ENCODE measurements around the gene MEST. TPM values are rescaled to one million over a fixed set of nuclear protein-coding genes. Genes with fewer than 3 reads are reported as not detected.
"Not testable (repeated sequence)": the region's sequence is repeated elsewhere in the genome, so short reads cannot be mapped to it uniquely, and the experiment has no call there.

The MEST gene
- polyA plus RNA-seq, 6 donors from 2014 or later = 4.6 to 19.4 (median 5.7) TPM

GRCh38 chr7:130488392-130489139 is 3.3 kb upstream of the MEST start:
- peaks cover 0 to 6% (median 2%) of the 10 kb centered on the region in 7 donors for H3K9me3 Mint-ChIP-seq
- H3K4me1 Mint-ChIP-seq = peaks cover 33 to 42% (median 41%) of the 10 kb centered on the region in 3 donors
- peaks cover 46 to 47% (median 46%) of the 10 kb centered on the region in 3 donors for H3K27me3 Mint-ChIP-seq
- no peak for DNase-seq
- H3K4me3 Mint-ChIP-seq = peak overlapping the region in 4 of 8 donors; percentile 5 to 74 (median 29)
- ATAC-seq (ENCODE audit: low read depth in 2 of 2) = no peak
- peak overlapping the region in 1 of 6 donors; percentile 17 for H3K27ac Mint-ChIP-seq
- no peaks in the 10 kb centered on the region for H3K36me3 Mint-ChIP-seq

- Mint-ChIP-seq H3K4me3 (peak overlapping the region in 1 of 8 donors; percentile 74), H3K27ac (no peak overlapping the region), H3K9me3 (peaks cover 0 to 6% (median 2%) of the 10 kb centered on the region in 7 donors), H3K4me1 (peaks cover 33 to 46% (median 41%) of the 10 kb centered on the region in 3 donors), H3K27me3 (peaks cover 47 to 49% (median 48%) of the 10 kb centered on the region in 3 donors), H3K36me3 (no peaks in the 10 kb centered on the region)
- ATAC-seq (ENCODE audit: low read depth in 2 of 2) (no peak), DNase-seq (no peak)
Observed at GRCh38 chr7:130489140-130489983, 2.5 kb upstream of the MEST start.

GRCh38 chr7:130490311-130490791 is 1.5 kb upstream of the MEST start:
- Mint-ChIP-seq H3K4me1 (peaks cover 26 to 45% (median 37%) of the 10 kb centered on the region in 3 donors), H3K4me3 (peak overlapping the region in 5 of 8 donors; percentile 15 to 77 (median 74)), H3K27ac (no peak overlapping the region), H3K27me3 (peaks cover 39 to 48% (median 46%) of the 10 kb centered on the region in 3 donors), H3K36me3 (no peaks in the 10 kb centered on the region), H3K9me3 (peaks cover 0 to 6% (median 2%) of the 10 kb centered on the region in 7 donors)
- DNase-seq = no peak
- no peak for ATAC-seq (ENCODE audit: low read depth in 2 of 2)

- Mint-ChIP-seq H3K9me3 (peaks cover 0 to 6% (median 2%) of the 10 kb centered on the region in 7 donors), H3K4me3 (peak overlapping the region; percentile 73 to 86 (median 76)), H3K27me3 (peaks cover 35 to 43% (median 39%) of the 10 kb centered on the region in 3 donors), H3K27ac (peak overlapping the region in 1 of 6 donors; percentile 92), H3K36me3 (no peaks in the 10 kb centered on the region), H3K4me1 (peaks cover 18 to 37% (median 29%) of the 10 kb centered on the region in 3 donors)
- DNase-seq = no peak
- peak; percentile 33 to 39 for ATAC-seq (ENCODE audit: low read depth in 2 of 2)
Observed at GRCh38 chr7:130490888-130491804, 739 bp upstream of the MEST start.

- ATAC-seq (ENCODE audit: low read depth in 2 of 2) (no peak), DNase-seq (no peak)
- Mint-ChIP-seq H3K4me1 (peaks cover 8 to 29% (median 17%) of the 10 kb centered on the region in 3 donors), H3K27ac (no peak overlapping the region), H3K27me3 (peaks cover 23 to 38% (median 33%) of the 10 kb centered on the region in 3 donors), H3K36me3 (no peaks in the 10 kb centered on the region), H3K9me3 (peaks cover 0 to 6% (median 2%) of the 10 kb centered on the region in 7 donors), H3K4me3 (peak overlapping the region; percentile 55 to 86 (median 73))
Observed at GRCh38 chr7:130492523-130493274, 814 bp downstream of the MEST start.

- no peaks in the 10 kb centered on the region for H3K36me3 Mint-ChIP-seq
- H3K27ac Mint-ChIP-seq = no peak overlapping the region
- DNase-seq = no peak
- H3K27me3 Mint-ChIP-seq = peaks cover 23 to 38% (median 33%) of the 10 kb centered on the region in 3 donors
- no peak for ATAC-seq (ENCODE audit: low read depth in 2 of 2)
- peak overlapping the region; percentile 23 to 86 (median 73) for H3K4me3 Mint-ChIP-seq
- peaks cover 0 to 6% (median 2%) of the 10 kb centered on the region in 7 donors for H3K9me3 Mint-ChIP-seq
- H3K4me1 Mint-ChIP-seq = peaks cover 8 to 29% (median 17%) of the 10 kb centered on the region in 3 donors
Observed at GRCh38 chr7:130493275-130493873, 1.5 kb downstream of the MEST start.

- H3K4me1 Mint-ChIP-seq = peaks cover 8 to 29% (median 17%) of the 10 kb centered on the region in 3 donors
- H3K27ac Mint-ChIP-seq = no peak overlapping the region
- H3K4me3 Mint-ChIP-seq = no peak overlapping the region
- H3K27me3 Mint-ChIP-seq = peaks cover 23 to 27% (median 23%) of the 10 kb centered on the region in 3 donors
- no peaks in the 10 kb centered on the region for H3K36me3 Mint-ChIP-seq
- DNase-seq (no peak), ATAC-seq (ENCODE audit: low read depth in 2 of 2) (no peak)
- peaks cover 0 to 6% (median 2%) of the 10 kb centered on the region in 7 donors for H3K9me3 Mint-ChIP-seq
Observed at GRCh38 chr7:130494431-130494858, 2.6 kb downstream of the MEST start.

GRCh38 chr7:130500463-130500862 is 8.6 kb downstream of the MEST start:
- no peak overlapping the region for H3K4me3 Mint-ChIP-seq
- no peaks in the 10 kb centered on the region for H3K9me3 Mint-ChIP-seq
- H3K27me3 Mint-ChIP-seq = no peaks in the 10 kb centered on the region
- H3K27ac Mint-ChIP-seq = no peak overlapping the region
- peaks cover 0 to 7% of the 10 kb centered on the region in 2 donors for H3K36me3 Mint-ChIP-seq
- no peak for DNase-seq
- no peak for ATAC-seq (ENCODE audit: low read depth in 2 of 2)
- H3K4me1 Mint-ChIP-seq = no peaks in the 10 kb centered on the region

- DNase-seq (no peak), ATAC-seq (ENCODE audit: low read depth in 2 of 2) (no peak)
- H3K4me1 Mint-ChIP-seq = no peaks in the 10 kb centered on the region
- no peak overlapping the region for H3K27ac Mint-ChIP-seq
- H3K36me3 Mint-ChIP-seq = peaks cover 0 to 7% of the 10 kb centered on the region in 2 donors
- no peak overlapping the region for H3K4me3 Mint-ChIP-seq
- H3K27me3 Mint-ChIP-seq = no peaks in the 10 kb centered on the region
- H3K9me3 Mint-ChIP-seq = no peaks in the 10 kb centered on the region
Observed at GRCh38 chr7:130500910-130501309, 9.0 kb downstream of the MEST start.

- peaks cover 9 to 11% of the 10 kb centered on the region in 2 donors for H3K36me3 Mint-ChIP-seq
- no peak overlapping the region for H3K4me3 Mint-ChIP-seq
- DNase-seq = no peak
- no peak overlapping the region for H3K27ac Mint-ChIP-seq
- no peaks in the 10 kb centered on the region for H3K27me3 Mint-ChIP-seq
- no peaks in the 10 kb centered on the region for H3K9me3 Mint-ChIP-seq
- no peaks in the 10 kb centered on the region for H3K4me1 Mint-ChIP-seq
- ATAC-seq (ENCODE audit: low read depth in 2 of 2) = no peak
Observed at GRCh38 chr7:130505753-130506152, 13.9 kb downstream of the MEST start.

GRCh38 chr7:130506358-130506757 is 14.5 kb downstream of the MEST start:
- H3K36me3 Mint-ChIP-seq = peaks cover 9 to 11% of the 10 kb centered on the region in 2 donors
- no peak overlapping the region for H3K27ac Mint-ChIP-seq
- no peaks in the 10 kb centered on the region for H3K27me3 Mint-ChIP-seq
- DNase-seq (no peak), ATAC-seq (ENCODE audit: low read depth in 2 of 2) (no peak)
- no peaks in the 10 kb centered on the region for H3K9me3 Mint-ChIP-seq
- H3K4me3 Mint-ChIP-seq = no peak overlapping the region
- H3K4me1 Mint-ChIP-seq = no peaks in the 10 kb centered on the region

GRCh38 chr7:130512038-130512437 is 20.2 kb downstream of the MEST start:
- not testable (repeated sequence) for ATAC-seq (ENCODE audit: low read depth in 2 of 2); H3K36me3 Mint-ChIP-seq; H3K4me3 Mint-ChIP-seq; DNase-seq; H3K27me3 Mint-ChIP-seq; H3K9me3 Mint-ChIP-seq; H3K4me1 Mint-ChIP-seq; H3K27ac Mint-ChIP-seq

Data from naive B cell (primary cell).